Activated CD8-positive, alpha-beta memory T cell treated with anti-CD3 and anti-CD28 coated beads, Interleukin-2, amount 50 U/mL, for 1 hour (primary cell): ENCODE data around the gene ZBED6.
"Not testable (repeated sequence)": the region's sequence is repeated elsewhere in the genome, so short reads cannot be mapped to it uniquely, and the experiment has no call there.

Experiments used
- DNase-seq: peaks from one replicate; pipeline ENCODE4 v3.0.0-alpha.2; 2020; ENCODE audit errors: extremely low read depth

The ZBED6 gene

GRCh38 chr1:203778789-203779188, 16.6 kb upstream of the ZBED6 start:
- no peak for DNase-seq

GRCh38 chr1:203781962-203782361, 13.5 kb upstream of the ZBED6 start:
- DNase-seq, result no peak

- no peak for DNase-seq
These were observed 5.5 kb upstream of the ZBED6 start for GRCh38 chr1:203789966-203790365.

- no peak for DNase-seq
These were observed 3.9 kb upstream of the ZBED6 start for GRCh38 chr1:203791498-203791897.

- DNase-seq, result no peak
These were observed 2.9 kb upstream of the ZBED6 start for GRCh38 chr1:203792486-203792885.

- DNase-seq, result not testable (repeated sequence)
These were observed 1.9 kb upstream of the ZBED6 start for GRCh38 chr1:203793561-203793960.

- no peak for DNase-seq
These were observed 521 bp upstream of the ZBED6 start for GRCh38 chr1:203794764-203795440.

GRCh38 chr1:203796236-203796605, 798 bp downstream of the ZBED6 start:
- no peak for DNase-seq

- no peak for DNase-seq
These were observed 1.8 kb downstream of the ZBED6 start for GRCh38 chr1:203797216-203797615.

GRCh38 chr1:203797948-203798655, 2.7 kb downstream of the ZBED6 start:
- DNase-seq, result no peak

- DNase-seq, result no peak
These were observed 3.7 kb downstream of the ZBED6 start for GRCh38 chr1:203799157-203799556.

- no peak for DNase-seq
These were observed 4.5 kb downstream of the ZBED6 start for GRCh38 chr1:203799971-203800370.

GRCh38 chr1:203805689-203806088, 10.3 kb downstream of the ZBED6 start:
- DNase-seq, result no peak

- no peak for DNase-seq
These were observed 11.8 kb downstream of the ZBED6 start for GRCh38 chr1:203807196-203807595.

- no peak for DNase-seq
These were observed 18.3 kb downstream of the ZBED6 start for GRCh38 chr1:203813581-203814341.

GRCh38 chr1:203818399-203818798, 23.0 kb downstream of the ZBED6 start:
- no peak for DNase-seq

GRCh38 chr1:203823306-203823705, 27.9 kb downstream of the ZBED6 start:
- no peak for DNase-seq

GRCh38 chr1:203826175-203826574, 30.8 kb downstream of the ZBED6 start:
- no peak for DNase-seq

- no peak for DNase-seq
These were observed 32.6 kb downstream of the ZBED6 start for GRCh38 chr1:203828002-203828401.

- DNase-seq, result no peak
These were observed 33.1 kb downstream of the ZBED6 start for GRCh38 chr1:203828503-203828902.

- DNase-seq, result not testable (repeated sequence)
These were observed 33.8 kb downstream of the ZBED6 start for GRCh38 chr1:203829247-203829646.

- DNase-seq, result no peak
These were observed 40.1 kb downstream of the ZBED6 start for GRCh38 chr1:203835476-203835875.

- no peak for DNase-seq
These were observed 43.7 kb downstream of the ZBED6 start for GRCh38 chr1:203839081-203839480.
